GM03348 (cell line): ENCODE data around the gene TANC1.

ENCODE experiments used
- DNase-seq: peaks from one replicate; pipeline ENCODE4 v3.0.0; 2012; ENCODE audit warnings: low spot score

TANC1 gene

DNA sequence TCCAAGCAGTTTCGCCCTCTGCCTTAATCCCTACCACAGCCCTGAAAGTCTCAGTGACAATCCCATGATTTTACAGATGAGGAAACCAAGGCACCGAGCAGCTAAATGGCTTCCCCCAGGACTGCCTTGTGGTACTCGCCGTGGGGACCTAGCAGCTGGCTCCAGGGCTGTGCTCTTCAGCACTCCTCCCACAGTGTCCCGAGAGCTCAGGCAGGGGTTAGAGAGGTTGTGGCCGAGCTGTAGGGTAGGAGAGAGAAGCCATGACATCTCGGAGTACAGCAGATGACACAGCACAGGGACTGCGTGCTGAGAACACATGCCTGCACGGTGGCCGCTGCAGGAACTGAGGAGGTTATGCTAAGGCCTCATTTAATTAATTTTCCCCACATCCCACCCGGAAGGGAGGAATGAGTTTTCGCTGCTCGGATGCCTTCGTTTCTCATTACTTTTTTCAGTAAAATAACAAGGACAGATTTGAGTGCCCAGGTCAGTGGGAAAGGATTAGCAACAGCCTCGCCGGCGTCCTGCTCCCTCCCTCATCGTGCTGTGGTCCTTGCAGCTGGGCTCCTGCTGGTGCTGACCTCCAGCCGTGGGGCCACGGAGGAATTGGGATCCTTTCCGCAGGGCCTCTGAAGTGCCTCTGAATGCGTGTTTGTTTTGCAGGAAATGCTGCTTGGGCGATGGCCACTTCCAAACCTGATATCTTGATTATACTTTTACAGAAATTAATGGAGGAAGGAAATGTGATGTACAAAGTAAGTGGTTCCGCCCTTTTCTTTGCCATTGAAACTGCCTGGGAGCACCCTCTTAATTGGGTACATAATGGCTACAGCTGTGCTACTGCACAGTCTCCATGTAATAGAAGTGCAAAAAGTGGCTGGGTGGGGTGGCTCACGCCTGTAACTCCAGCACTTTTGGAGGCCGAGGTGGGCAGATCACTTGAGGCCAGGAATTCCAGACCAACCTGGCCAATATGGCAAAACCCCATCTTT lies 256.9 kb downstream of the TANC1 start:
- no peak for DNase-seq

DNA sequence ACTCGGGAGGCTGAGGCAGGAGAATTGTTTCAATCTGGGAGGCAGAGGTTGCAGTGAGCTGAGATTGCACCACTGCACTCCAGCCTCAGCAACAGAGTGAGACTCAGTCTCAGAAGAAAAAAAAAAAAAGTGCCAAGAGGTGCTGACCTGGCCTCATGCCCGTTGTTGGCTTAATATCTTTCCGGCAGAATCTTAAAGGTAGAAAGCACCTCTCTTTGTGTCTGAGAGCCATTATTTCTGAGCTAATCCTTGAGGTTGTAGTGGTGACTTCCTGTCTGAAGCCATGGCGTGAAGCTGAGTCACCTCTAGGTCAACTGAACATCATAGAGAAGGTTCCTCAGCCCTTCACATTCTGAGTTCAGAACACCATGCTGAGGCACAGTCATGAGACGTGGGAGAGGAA lies 257.6 kb downstream of the TANC1 start:
- DNase-seq = peak; percentile 38

DNA sequence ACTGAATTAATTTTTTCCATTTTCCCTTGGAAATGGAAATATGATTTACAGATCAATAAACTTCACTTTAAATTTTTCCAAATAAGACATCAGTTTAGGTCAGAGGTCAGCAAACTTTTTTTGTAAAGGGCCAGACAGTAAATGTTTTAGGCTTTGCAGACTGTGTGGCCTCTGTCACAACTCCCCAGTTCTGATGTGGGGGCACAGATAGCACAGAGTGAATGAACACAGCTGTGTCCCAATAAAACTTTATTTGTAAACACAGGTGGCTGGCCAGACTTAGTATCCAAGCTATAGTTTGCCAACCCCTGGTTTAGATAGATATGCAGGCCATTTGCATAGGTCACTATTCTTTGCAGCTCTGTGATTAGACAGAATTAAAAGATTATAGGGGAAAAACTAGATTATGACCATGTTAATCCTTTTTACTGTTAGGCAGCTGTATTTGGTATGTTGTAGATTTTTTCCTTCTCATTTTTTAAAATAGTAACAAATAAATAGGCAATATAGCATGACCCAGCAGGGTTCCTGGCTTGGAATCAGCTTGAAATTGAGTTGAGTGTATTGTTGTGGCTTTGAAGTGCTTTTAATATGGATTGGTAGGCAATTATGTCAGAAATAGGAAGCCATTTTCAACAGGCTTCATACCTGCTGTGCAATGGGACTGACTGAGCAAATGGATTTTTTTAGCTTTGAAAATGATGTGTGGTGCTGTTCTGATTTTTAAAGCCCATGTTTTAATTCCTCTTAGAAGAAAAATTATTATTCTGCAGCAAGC lies 258.4 kb downstream of the TANC1 start:
- DNase-seq = no peak

DNA sequence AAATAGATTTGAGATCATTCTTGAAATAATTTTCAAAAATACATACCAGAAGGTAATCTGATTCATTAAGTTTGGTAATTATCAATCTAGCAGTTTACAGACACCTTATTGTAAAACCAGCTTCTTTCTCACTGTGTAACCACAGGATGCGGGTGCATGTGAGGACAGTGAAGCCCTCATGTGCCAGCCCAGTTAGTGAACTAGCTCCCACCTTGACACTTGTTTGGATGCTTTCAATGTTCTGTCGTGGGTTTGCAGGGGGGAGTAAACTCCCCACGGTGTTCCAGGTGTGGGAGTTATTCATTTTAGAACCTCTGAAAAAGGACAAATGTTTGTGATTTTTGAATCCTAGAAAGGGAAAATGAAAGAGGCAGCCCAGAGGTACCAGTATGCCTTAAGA lies 259.0 kb downstream of the TANC1 start:
- no peak for DNase-seq

DNA sequence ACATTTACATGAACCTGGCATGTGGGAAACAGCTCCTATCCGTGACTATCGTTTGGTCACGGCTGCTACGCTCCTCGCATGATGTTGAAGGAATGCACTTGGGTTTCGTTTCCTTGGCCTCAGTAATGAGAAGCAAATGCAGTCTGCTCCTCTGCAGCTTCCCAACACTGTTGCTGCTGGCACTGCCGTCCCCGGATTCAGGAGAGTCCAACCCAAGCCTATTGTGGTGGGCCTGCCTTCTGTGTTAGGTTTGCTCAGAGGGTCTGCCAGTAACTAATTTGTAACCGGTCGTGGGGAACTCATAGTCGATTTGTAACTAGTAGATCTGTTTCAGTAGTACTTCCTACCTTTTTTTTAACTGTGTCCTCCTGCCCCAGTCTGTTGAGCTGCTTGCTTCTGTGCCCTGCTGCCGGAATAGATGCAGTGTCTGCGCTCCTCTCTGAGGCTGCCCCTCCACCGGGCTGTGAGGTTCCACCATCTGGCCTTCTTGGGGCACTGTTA lies 259.7 kb downstream of the TANC1 start:
- DNase-seq = peak; percentile 82

DNA sequence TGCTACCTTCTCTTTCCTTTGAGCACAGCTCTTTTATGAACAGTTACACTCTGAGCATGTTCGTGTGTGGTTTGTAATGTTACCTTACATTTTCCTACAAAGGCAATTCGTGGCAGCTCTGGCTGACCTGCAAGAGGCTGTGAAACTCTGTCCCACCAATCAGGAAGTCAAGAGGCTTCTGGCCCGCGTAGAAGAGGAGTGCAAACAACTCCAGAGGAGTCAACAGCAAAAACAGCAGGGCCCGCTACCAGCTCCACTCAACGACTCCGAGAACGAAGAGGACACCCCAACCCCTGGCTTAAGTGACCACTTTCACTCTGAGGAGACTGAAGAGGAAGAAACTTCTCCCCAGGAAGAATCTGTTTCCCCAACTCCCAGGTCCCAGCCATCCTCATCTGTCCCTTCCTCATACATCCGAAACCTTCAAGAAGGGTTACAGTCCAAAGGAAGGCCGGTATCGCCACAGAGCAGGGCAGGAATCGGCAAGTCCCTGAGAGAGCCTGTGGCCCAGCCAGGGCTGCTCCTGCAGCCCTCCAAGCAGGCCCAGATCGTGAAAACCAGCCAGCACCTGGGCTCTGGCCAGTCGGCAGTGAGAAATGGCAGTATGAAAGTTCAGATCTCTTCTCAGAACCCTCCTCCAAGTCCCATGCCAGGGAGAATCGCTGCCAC lies 261.2 kb downstream of the TANC1 start:
- DNase-seq = no peak

DNA sequence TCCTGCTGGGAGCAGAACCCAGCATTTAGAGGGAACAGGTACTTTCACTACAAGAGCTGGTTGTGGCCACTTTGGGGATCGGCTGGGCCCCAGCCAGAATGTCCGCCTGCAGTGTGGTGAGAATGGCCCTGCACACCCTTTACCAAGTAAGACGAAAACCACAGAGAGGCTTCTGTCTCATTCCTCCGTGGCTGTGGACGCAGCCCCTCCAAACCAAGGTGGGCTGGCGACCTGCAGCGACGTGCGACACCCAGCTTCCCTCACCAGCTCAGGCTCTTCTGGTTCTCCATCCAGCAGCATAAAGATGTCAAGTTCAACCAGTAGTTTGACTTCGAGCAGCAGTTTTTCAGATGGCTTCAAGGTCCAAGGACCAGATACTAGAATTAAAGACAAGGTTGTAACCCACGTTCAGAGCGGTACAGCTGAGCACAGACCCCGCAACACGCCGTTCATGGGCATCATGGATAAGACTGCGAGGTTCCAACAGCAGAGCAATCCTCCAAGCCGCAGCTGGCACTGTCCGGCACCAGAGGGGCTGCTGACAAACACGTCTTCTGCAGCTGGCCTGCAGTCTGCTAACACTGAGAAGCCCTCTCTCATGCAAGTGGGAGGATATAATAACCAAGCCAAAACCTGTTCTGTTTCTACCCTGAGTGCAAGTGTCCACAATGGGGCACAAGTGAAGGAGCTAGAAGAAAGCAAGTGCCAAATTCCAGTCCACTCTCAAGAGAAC lies 261.9 kb downstream of the TANC1 start:
- no peak for DNase-seq

DNA sequence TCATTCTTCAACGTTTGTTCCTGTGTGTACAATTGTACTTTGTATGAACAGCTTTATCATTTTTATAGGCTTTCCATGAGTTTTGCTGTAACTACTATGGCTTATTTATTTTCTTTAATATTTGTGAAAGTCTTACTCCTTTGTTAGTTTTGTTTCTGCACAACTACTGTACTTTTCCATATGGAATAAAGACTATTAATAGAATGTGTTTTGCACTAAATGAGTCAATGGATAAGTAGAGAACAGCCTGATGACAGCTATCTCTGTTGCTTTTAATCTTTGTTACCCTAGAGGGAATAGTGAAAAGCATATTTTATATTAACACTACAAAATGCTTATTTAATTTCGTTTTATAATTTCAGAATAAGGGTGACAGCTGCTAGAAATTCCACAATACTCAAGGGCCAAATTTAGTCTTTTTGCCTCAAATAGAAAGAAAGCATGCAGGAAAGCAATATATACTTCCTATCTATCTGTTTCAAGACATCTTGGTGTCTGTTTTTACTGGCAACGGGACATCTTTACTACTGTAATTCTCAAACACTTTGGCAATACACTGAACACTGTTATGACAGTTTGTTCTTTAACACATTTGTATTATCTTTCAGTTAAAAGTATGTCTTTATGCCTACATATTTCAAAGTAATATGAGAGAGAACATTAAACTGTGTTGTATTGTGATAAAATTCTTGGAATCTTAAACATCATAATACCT lies 264.2 kb downstream of the TANC1 start:
- DNase-seq = no peak

DNA sequence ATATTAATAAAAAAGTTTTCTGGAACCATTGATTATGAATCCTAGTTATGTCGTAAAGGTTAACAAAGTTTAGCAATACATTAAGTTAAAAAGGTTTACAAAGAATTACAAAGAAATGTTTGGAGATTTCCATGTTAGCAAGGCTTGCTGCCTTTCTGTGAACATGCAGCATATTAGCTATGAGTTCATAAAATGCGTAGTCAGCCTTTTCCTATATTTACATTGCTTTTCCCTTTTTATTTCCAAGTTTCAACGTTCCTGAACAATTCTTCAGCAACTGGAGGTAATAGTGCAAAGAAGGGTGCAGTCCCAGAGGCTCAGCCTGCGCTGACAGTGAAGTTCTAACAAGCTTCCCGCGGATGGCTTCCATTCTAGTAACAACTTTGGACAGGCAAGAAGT lies 266.4 kb downstream of the TANC1 start:
- no peak for DNase-seq

DNA sequence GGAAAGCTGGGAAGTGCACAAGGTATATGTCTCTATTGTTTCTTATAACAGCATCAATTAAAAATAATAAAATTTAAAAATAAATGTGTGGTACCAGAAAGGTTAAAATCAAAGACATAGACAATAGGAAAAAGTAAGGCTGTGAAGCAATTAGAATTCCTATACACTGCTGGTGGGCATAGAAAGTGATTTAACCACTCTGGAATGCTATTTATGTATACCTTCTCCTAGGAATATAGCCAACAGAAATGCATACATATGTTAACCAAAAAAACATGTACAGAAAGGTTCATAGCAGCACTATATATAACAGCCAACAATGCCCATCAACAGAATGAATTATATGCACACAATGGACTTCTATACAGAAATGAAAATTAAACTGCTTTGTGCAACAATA lies 275.1 kb downstream of the TANC1 start:
- DNase-seq = no peak

DNA sequence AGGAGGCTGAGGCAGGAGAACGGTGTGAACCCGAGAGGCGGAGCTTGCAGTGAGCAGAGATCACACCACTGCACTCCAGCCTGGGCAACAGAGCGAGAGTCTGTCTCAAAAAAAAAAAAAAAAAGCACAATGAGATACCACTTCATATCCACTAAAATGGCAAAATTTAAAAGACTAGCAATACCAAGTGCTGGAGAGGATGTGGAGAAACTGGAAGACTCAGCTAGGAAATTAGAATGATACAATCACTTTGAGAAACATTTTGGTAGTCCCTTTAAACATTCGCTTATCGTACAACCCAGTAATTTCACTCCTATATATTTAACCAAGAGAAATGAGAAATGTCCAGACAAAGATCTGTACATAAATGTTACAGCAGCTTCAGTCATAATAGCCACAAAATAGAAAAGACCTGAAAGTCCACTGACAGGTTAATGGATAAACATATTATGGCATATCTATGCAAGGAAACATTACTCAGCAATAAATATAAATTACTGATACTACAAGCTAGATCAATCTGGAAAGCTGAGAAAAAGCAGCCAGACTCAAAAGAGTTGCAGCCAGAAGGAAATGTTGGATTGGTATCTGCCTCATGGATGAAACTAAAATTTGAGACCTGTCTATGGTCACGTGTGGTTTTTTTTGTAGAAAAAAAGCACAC lies 278.0 kb downstream of the TANC1 start:
- DNase-seq = no peak

DNA sequence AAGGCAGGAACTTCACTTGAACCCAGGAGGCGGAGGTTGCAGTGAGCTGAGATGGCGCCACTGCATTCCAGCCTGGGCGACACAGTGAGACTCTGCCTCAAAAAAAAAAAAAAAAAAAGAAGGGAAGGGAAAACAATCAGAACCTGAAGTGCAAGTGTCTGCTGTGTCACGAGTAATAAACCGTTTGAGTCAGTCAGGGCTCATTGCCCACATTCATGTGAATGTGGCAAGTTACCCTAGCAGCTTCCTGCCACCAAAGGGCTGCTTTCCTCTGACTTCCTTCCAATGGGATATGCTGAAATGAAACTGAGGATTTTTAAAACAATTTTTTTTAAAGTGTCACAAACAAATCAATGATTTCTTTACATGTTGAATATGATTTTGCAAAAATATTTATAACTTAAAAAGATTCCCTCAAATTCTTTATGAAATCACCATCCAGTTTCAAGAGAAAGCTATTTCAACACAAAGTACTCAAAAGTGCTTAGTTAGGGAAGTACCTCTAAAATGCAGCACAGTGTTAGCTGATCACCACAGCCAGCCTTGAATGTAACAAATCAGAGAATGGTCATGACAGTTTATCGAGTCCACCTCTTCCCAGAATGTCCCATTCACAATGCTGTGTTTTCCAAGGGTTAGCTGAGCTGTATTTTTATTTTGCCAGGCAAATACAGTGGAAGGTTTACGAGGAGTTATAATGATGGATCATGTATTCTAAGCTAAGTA lies 281.7 kb downstream of the TANC1 start:
- peak; percentile 84 for DNase-seq

DNA sequence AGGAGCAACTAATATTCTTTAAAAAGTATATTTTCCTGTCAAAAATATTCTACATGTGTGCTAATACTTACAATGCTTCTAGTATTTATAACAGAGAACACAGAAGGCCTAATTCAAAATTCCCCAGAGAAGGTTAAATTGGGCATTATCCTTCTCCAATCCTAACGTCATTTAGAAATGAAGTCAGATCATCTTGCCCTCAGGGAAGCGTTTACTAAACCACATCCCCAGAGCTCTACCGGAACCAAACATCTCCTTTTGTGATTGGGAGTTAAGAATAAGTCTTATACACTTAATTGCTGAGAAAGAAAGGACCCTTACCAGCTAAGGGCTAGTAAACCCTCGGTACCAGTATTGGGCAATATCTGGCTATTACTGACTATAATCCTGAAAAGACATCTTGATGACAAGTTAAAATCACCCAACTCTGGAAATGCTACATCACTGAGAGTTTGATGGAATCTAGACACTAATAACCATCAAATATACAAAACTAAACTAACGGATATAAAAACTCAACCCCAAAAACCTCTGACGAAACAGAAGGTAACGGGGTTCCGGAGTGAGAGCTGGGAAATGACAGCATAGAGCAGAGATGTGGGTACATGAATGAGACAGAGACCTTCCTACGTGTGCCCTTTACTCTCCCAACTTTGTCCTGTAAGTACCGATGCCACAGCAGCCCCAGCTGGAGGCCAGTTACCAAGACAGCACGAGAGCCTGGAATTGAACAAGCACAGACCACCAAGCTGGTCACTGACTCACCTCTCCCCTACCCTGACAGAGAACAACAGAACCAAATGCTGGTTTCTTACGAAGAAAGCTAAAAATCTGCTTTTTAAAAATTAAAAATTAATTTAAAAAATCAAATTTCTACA lies 283.1 kb downstream of the TANC1 start:
- no peak for DNase-seq

DNA sequence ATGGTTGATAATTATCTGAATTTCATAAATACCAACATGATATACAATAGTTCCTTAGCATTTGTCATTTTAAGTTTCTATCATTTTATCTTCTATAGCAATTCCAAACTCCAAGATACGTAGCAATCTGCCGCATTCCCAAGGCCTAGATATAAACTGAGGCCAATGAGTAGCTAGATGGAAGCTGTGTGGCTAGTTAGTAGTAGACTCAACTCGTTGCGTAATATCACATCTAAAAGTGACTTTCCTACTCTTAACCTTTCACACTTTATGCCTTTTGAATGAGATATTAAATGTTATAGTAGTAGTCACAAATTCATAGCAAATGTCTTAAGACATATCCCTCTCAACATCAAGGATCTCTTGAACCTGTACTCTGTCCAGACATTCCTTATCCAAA lies 284.5 kb downstream of the TANC1 start:
- no peak for DNase-seq

DNA sequence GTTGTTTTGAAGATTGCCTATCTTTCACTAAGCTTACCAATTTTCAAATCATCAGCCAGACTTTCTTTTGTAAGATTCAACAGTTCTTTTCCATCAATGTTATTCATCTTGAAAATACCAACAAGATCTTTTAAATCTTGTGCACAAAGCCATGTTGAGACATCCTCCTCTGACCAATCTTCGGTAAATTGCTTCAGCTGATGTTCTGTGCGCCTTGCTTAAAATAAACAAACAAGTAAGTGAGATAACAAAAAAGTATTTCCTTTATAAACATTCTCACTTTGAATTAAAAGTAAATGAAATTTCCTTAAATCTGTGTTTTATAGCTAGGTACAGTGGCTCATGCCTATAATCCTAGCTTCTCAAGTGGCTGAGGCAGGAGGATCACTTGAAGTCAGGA lies 287.7 kb downstream of the TANC1 start:
- no peak for DNase-seq

DNA sequence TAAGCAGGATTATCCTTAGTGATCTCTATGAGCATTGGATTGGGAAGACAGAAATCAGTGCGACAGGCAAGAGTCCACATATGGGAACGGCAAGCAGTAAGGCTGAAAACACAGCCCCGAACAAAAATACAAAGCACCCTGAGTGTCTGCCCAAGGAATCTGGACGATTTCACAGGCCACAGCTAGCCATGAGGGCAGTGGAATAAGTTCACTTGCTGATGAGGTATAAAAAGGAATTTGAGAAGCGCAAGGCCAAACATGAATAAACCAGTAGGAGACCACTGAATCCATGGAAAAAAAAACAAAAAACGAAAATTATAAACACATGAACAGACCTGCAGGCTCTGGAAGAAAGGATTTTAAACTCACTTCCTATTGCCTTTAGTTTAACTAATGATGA lies 293.8 kb downstream of the TANC1 start:
- DNase-seq = no peak

DNA sequence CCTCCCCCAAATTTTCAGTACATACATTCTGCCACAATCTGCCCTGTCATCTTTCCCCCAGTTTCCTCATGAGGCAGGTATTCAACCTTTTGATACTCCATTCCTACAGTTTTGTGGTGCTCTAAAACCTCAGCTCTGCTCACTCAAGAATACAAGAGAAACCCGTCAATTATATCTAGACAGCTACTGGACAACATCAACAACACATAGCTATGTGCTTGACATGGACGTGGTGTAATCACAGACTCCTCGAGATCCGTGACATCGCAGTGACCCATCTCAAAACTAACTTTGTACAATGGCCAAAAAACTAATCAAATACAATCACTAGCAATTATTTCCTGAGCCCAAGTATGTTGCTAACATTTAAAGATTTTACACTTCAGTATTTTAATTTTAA lies 294.5 kb downstream of the TANC1 start:
- no peak for DNase-seq

DNA sequence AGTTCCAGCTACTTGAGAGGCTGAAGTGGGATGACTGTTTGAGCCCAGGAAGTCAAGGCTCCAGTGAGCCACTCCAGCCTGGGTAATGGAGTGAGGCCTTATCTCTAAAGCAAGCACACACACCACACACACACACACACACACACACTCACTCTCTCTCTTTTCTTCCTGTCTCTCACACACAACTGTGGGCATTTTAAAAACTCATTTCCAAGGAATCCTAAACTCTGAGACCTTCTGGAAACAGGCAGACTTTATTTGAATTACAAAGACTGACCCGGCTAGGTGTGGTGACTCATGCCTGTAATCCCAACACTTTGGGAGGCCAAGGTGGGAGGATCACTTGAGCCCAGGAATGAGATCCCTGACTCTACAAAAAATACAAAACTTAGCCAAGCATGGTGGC lies 296.7 kb downstream of the TANC1 start:
- DNase-seq = no peak

DNA sequence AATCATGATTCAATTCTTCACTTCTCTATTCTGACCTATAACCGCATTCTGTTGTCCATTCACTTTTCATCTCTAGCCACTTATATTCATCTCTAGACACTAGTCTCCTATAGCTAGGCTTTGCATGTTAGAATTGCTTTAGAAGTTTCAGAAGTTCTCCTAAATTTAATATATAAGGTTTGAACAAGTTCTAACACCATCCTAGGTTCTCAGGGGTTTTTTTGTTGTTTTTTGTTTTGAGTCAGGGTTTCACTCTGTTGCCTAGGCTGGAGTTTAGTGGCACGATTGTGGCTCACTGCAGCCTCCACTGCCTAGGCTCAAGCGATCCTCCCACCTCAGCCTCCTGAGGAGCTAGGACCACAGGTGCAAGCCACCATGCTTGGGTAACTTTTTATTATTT lies 298.1 kb downstream of the TANC1 start:
- no peak for DNase-seq
